H9 (cell line): ENCODE measurements around the gene JAG2. TPM values are rescaled to one million over a fixed set of nuclear protein-coding genes. Genes with fewer than 3 reads are reported as not detected.

Experiments used
- DNase-seq: peaks from one replicate; pipeline ENCODE4 v3.0.0-alpha.2; 2017
- H2AFZ ChIP-seq: one replicate; pipeline ENCODE4 v1.6.1; 2013; ENCODE audit warnings: mild to moderate bottlenecking, low read length, control low read depth, moderate library complexity
- H2AK5ac ChIP-seq: 2 replicates; pipeline ENCODE4 v1.6.1; 2013; ENCODE audit warnings: low read length, control low read depth, mixed read lengths; ENCODE audit not compliant: insufficient read length
- H2BK120ac ChIP-seq: one replicate; pipeline ENCODE4 v1.6.1; 2013; ENCODE audit warnings: low read depth, mild to moderate bottlenecking, low read length, control low read depth, inconsistent platforms; ENCODE audit not compliant: poor library complexity, severe bottlenecking
- H2BK12ac ChIP-seq: 2 replicates; pipeline ENCODE4 v1.6.1; 2013; ENCODE audit warnings: low read length, control low read depth, mixed read lengths, low read depth; ENCODE audit not compliant: insufficient read length
- H2BK15ac ChIP-seq: 2 replicates; pipeline ENCODE4 v1.6.1; 2013; ENCODE audit warnings: low read depth, low read length, control low read depth
- H2BK20ac ChIP-seq: one replicate; pipeline ENCODE4 v1.6.1; 2013; ENCODE audit warnings: low read depth, mild to moderate bottlenecking, low read length, control low read depth, inconsistent platforms; ENCODE audit not compliant: poor library complexity, severe bottlenecking
- H2BK5ac ChIP-seq: 2 replicates; pipeline ENCODE4 v1.6.1; 2013; ENCODE audit warnings: low read length, control low read depth, mixed read lengths; ENCODE audit not compliant: insufficient read length
- H3K14ac ChIP-seq: 2 replicates; pipeline ENCODE4 v1.6.1; 2013; ENCODE audit warnings: low read length, control low read depth; ENCODE audit not compliant: insufficient read depth
- H3K18ac ChIP-seq: 2 replicates; pipeline ENCODE4 v1.6.1; 2013; ENCODE audit warnings: low read depth, mild to moderate bottlenecking, mixed read lengths, low read length, control low read depth; ENCODE audit not compliant: insufficient read length
- H3K23ac ChIP-seq: 2 replicates; pipeline ENCODE4 v1.6.1; 2013; ENCODE audit warnings: low read length, control low read depth, mixed read lengths, low read depth; ENCODE audit not compliant: insufficient read length
- H3K23me2 ChIP-seq: 2 replicates; pipeline ENCODE4 v1.6.1; 2013; ENCODE audit warnings: low read depth, mild to moderate bottlenecking, mixed read lengths, low read length, control low read depth; ENCODE audit not compliant: insufficient read length, poor library complexity, severe bottlenecking
- H3K27ac ChIP-seq: 2 replicates; pipeline ENCODE4 v1.5.1; 2013; ENCODE audit warnings: low read length, control low read depth, mixed read lengths, low read depth; ENCODE audit not compliant: insufficient read length
- H3K27me3 ChIP-seq: 2 replicates; pipeline ENCODE4 v1.6.1; 2013; ENCODE audit warnings: low read length, control low read depth, inconsistent platforms; ENCODE audit not compliant: insufficient read depth
- H3K4ac ChIP-seq: 2 replicates; pipeline ENCODE4 v1.6.1; 2013; ENCODE audit warnings: low read depth, mild to moderate bottlenecking, control low read depth, inconsistent platforms, low read length, moderate library complexity
- H3K4me1 ChIP-seq: 2 replicates; pipeline ENCODE4 v1.6.1; 2013; ENCODE audit warnings: low read length, control low read depth, inconsistent platforms; ENCODE audit not compliant: insufficient read depth
- H3K4me2 ChIP-seq: 2 replicates; pipeline ENCODE4 v1.6.1; 2013; ENCODE audit warnings: low read length, control low read depth, mixed read lengths; ENCODE audit not compliant: insufficient read length, insufficient read depth
- H3K56ac ChIP-seq: 2 replicates; pipeline ENCODE4 v1.6.1; 2013; ENCODE audit warnings: low read depth, mild to moderate bottlenecking, mixed read lengths, low read length, control low read depth; ENCODE audit not compliant: insufficient read length
- H3K79me1 ChIP-seq: 2 replicates; pipeline ENCODE4 v1.6.1; 2013; ENCODE audit warnings: low read depth, mild to moderate bottlenecking, moderate library complexity, low read length, control low read depth, inconsistent platforms; ENCODE audit not compliant: insufficient read depth, poor library complexity, severe bottlenecking
- H3K79me2 ChIP-seq: 2 replicates; pipeline ENCODE4 v1.6.1; 2013; ENCODE audit warnings: low read length, control low read depth, inconsistent platforms; ENCODE audit not compliant: insufficient read depth
- H3K9ac ChIP-seq: 2 replicates; pipeline ENCODE4 v1.6.1; 2013; ENCODE audit warnings: low read length, control low read depth, mixed read lengths; ENCODE audit not compliant: insufficient read length; ENCODE audit errors: extremely low read depth
- H3K9me3 ChIP-seq: one replicate; pipeline ENCODE4 v1.6.1; 2013; ENCODE audit warnings: low read depth, low read length, inconsistent platforms; ENCODE audit not compliant: control insufficient read depth
- H3T11ph ChIP-seq: one replicate; pipeline ENCODE4 v1.6.1; 2013; ENCODE audit warnings: mild to moderate bottlenecking, low read length, control low read depth, inconsistent platforms
- H4K20me1 ChIP-seq: one replicate; pipeline ENCODE4 v1.6.1; 2013; ENCODE audit not compliant: control insufficient read depth, insufficient read length, insufficient read depth
- H4K5ac ChIP-seq: 2 replicates; pipeline ENCODE4 v1.6.1; 2013; ENCODE audit warnings: low read depth, mild to moderate bottlenecking, mixed read lengths, low read length, control low read depth; ENCODE audit not compliant: insufficient read length
- H4K8ac ChIP-seq: replicated peaks from 2 replicates; pipeline ENCODE4 v1.6.1; 2013; ENCODE audit warnings: low read length, control low read depth, mixed read lengths, low read depth; ENCODE audit not compliant: insufficient read length
- H4K91ac ChIP-seq: 2 replicates; pipeline ENCODE4 v1.6.1; 2013; ENCODE audit warnings: low read depth, mild to moderate bottlenecking, moderate library complexity, mixed read lengths, low read length, control low read depth; ENCODE audit not compliant: insufficient read length
- H3K27ac Mint-ChIP-seq, 3 experiments: 2 replicates in 2 of 3; 3 replicates in 1 of 3; pipeline ENCODE4 v1.8.0; 2020 to 2021; ENCODE audit warnings: mixed read lengths in 3 of 3, mild to moderate bottlenecking in 1 of 3, moderate library complexity in 1 of 3
- H3K27me3 Mint-ChIP-seq: 2 replicates; pipeline ENCODE4 v1.8.0; 2021; ENCODE audit warnings: low read depth, mild to moderate bottlenecking, moderate library complexity, mixed read lengths
- H3K36me3 Mint-ChIP-seq, 3 experiments: 2 replicates in 2 of 3; 3 replicates in 1 of 3; pipeline ENCODE4 v1.8.0; 2020 to 2021; ENCODE audit warnings: low read depth in 3 of 3, mixed read lengths in 3 of 3; ENCODE audit not compliant: insufficient read depth in 1 of 3
- H3K4me1 Mint-ChIP-seq, 2 experiments: 2 replicates each; pipeline ENCODE4 v1.8.0; 2020; ENCODE audit warnings: mixed read lengths in 2 of 2
- H3K4me3 Mint-ChIP-seq, 2 experiments: 2 replicates in 1 of 2; 3 replicates in 1 of 2; pipeline ENCODE4 v1.8.0; 2020 to 2021; ENCODE audit warnings: mild to moderate bottlenecking in 2 of 2, mixed read lengths in 2 of 2, moderate library complexity in 1 of 2
- H3K9me3 Mint-ChIP-seq, 2 experiments: 2 replicates in 1 of 2; 3 replicates in 1 of 2; pipeline ENCODE4 v1.8.0; 2020; ENCODE audit warnings: mild to moderate bottlenecking in 2 of 2, mixed read lengths in 2 of 2, moderate library complexity in 1 of 2
- WGBS: extraction: QIAGEN DNeasy Blood & Tissue Kit; methylation state at CpG from one replicate; pipeline ENCODE4 v1.1.7; 2013; ENCODE audit warnings: missing lambda C conversion rate, low lambda C conversion rate, mixed read lengths; ENCODE audit not compliant: insufficient read length; ENCODE audit errors: extremely low coverage; 5-methylcytosine and 5-hydroxymethylcytosine counted together
- total RNA-seq: library from RNA; stranded (reverse); gene quantifications from 2 replicates; pipeline ENCODE4 v1.2.1, GENCODE V29; 2021
- TF ChIP-seq, protein P1 (sequence below): fragments of 200-600 bp; sonication (generic); conservative IDR thresholded peaks from 3 replicates; pipeline ENCODE4 v1.8.0; 2021; ENCODE audit warnings: antibody characterized with exemption, mild to moderate bottlenecking

The JAG2 gene
- total RNA-seq, 1 experiment from 2014 or later, result 11.4 TPM

DNA sequence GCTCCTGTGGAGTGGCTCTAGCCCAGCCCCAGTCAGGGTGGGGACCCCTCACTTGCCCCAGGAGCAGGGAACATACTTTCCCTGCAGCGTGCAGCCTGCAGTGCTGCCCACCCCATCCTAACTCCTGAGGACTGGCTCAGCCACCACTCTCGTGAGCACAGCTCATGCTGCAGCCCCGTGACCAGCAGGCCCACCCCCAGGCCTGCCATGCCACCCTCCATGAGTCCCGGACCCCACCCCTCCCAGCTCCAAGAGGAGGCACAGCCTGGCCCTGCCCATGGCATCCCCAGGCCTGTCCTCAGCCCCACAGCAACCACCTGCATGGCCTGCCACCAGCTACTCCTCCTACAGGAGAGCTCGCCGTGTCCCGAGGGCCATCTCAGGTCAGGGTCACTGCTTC is 3.9 kb upstream of the JAG2 start:
- peaks cover 16% of the 10 kb centered on the region for H3K27me3 Mint-ChIP-seq
- H2BK12ac ChIP-seq, result no peak overlapping the region
- no peak overlapping the region for H3K4me3 Mint-ChIP-seq
- H2BK120ac ChIP-seq, result no peak overlapping the region
- WGBS, result no CpG with 5 or more reads among the region's 7 CpGs
- H3K27ac ChIP-seq, result no peak overlapping the region
- H3K36me3 Mint-ChIP-seq, result no peaks in the 10 kb centered on the region
- no peak overlapping the region for H4K5ac ChIP-seq
- H4K8ac ChIP-seq, result no peak overlapping the region
- H2BK20ac ChIP-seq, result no peak overlapping the region
- no peaks in the 10 kb centered on the region; the same call in 1 of the 2 replicates for H3K27me3 ChIP-seq
- H3K23ac ChIP-seq, result no peak overlapping the region
- no peak overlapping the region for H2BK5ac ChIP-seq
- H3K4me2 ChIP-seq, result no peak overlapping the region
- H2AK5ac ChIP-seq, result no peak overlapping the region
- H3T11ph ChIP-seq, result no peak overlapping the region
- H3K4me1 ChIP-seq, result no peaks in the 10 kb centered on the region
- H3K14ac ChIP-seq, result no peak overlapping the region
- no peak overlapping the region for H3K4ac ChIP-seq
- no peak overlapping the region for H4K91ac ChIP-seq
- H3K9me3 Mint-ChIP-seq, result no peaks in the 10 kb centered on the region
- no peaks in the 10 kb centered on the region for H4K20me1 ChIP-seq
- H2BK15ac ChIP-seq, result no peak overlapping the region
- H3K56ac ChIP-seq, result no peak overlapping the region
- no peak overlapping the region for H3K18ac ChIP-seq
- H3K27ac Mint-ChIP-seq, result no peak overlapping the region
- peaks cover 10 to 14% of the 10 kb centered on the region in 2 experiments for H3K4me1 Mint-ChIP-seq
- no peak for DNase-seq
- no peak overlapping the region for H2AFZ ChIP-seq
- TF ChIP-seq, protein P1, sequence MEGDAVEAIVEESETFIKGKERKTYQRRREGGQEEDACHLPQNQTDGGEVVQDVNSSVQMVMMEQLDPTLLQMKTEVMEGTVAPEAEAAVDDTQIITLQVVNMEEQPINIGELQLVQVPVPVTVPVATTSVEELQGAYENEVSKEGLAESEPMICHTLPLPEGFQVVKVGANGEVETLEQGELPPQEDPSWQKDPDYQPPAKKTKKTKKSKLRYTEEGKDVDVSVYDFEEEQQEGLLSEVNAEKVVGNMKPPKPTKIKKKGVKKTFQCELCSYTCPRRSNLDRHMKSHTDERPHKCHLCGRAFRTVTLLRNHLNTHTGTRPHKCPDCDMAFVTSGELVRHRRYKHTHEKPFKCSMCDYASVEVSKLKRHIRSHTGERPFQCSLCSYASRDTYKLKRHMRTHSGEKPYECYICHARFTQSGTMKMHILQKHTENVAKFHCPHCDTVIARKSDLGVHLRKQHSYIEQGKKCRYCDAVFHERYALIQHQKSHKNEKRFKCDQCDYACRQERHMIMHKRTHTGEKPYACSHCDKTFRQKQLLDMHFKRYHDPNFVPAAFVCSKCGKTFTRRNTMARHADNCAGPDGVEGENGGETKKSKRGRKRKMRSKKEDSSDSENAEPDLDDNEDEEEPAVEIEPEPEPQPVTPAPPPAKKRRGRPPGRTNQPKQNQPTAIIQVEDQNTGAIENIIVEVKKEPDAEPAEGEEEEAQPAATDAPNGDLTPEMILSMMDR, result no peak
- no peaks in the 10 kb centered on the region for H3K9me3 ChIP-seq
- H3K23me2 ChIP-seq, result peaks cover 3% of the 10 kb centered on the region
- no peaks in the 10 kb centered on the region for H3K79me2 ChIP-seq
- H3K79me1 ChIP-seq, result no peaks in the 10 kb centered on the region
- H3K9ac ChIP-seq, result no peak overlapping the region
